GM20431 (cell line): ENCODE measurements around the gene CDH11.

ENCODE experiments used
- in situ Hi-C: fragments of 300-500 bp; cut with MseI, MboI; formaldehyde crosslinking; loops from one replicate; pipeline ENCODE4 v1.15.0; 2020; ENCODE audit warnings: low sequenced_read_pairs; ENCODE audit not compliant: unreplicated experiment

Gene CDH11

GRCh38 chr16:64996641-64997040 is 125.2 kb downstream of the CDH11 start:
- in situ Hi-C loops = no loop called here

GRCh38 chr16:64993464-64993863 is 128.4 kb downstream of the CDH11 start:
- in situ Hi-C loops = no loop called here

- in situ Hi-C loops = no loop called here
Measured at GRCh38 chr16:64991001-64991400, 130.9 kb downstream of the CDH11 start.

GRCh38 chr16:64990101-64990500 is 131.8 kb downstream of the CDH11 start:
- in situ Hi-C loops = no loop called here

GRCh38 chr16:64989050-64989449 is 132.8 kb downstream of the CDH11 start:
- in situ Hi-C loops = no loop called here

- in situ Hi-C loops = no loop called here
Measured at GRCh38 chr16:64983963-64984362, 137.9 kb downstream of the CDH11 start.

GRCh38 chr16:64983231-64983630 is 138.6 kb downstream of the CDH11 start:
- in situ Hi-C loops = no loop called here

GRCh38 chr16:64982581-64982980 is 139.3 kb downstream of the CDH11 start:
- in situ Hi-C loops = no loop called here

- in situ Hi-C loops = no loop called here
Measured at GRCh38 chr16:64981568-64982281, 140.1 kb downstream of the CDH11 start.

GRCh38 chr16:64977206-64977920 is 144.5 kb downstream of the CDH11 start:
- in situ Hi-C loops = no loop called here

GRCh38 chr16:64975821-64976220 is 146.0 kb downstream of the CDH11 start:
- in situ Hi-C loops = no loop called here

GRCh38 chr16:64974381-64974780 is 147.5 kb downstream of the CDH11 start:
- in situ Hi-C loops = no loop called here

GRCh38 chr16:64973171-64973570 is 148.7 kb downstream of the CDH11 start:
- in situ Hi-C loops = no loop called here

- in situ Hi-C loops = no loop called here
Measured at GRCh38 chr16:64971171-64971570, 150.7 kb downstream of the CDH11 start.

GRCh38 chr16:64969221-64969620 is 152.6 kb downstream of the CDH11 start:
- in situ Hi-C loops = no loop called here

- in situ Hi-C loops = no loop called here
Measured at GRCh38 chr16:64968539-64968938, 153.3 kb downstream of the CDH11 start.

- in situ Hi-C loops = no loop called here
Measured at GRCh38 chr16:64964126-64964540, 157.7 kb downstream of the CDH11 start.

GRCh38 chr16:64962786-64963185 is 159.1 kb downstream of the CDH11 start:
- in situ Hi-C loops = no loop called here

- in situ Hi-C loops = no loop called here
Measured at GRCh38 chr16:64957246-64957645, 164.6 kb downstream of the CDH11 start.

GRCh38 chr16:64952177-64952576 is 169.7 kb downstream of the CDH11 start:
- in situ Hi-C loops = no loop called here

GRCh38 chr16:64951193-64951592 is 170.7 kb downstream of the CDH11 start:
- in situ Hi-C loops = no loop called here

- in situ Hi-C loops = no loop called here
Measured at GRCh38 chr16:64950731-64951130, 171.1 kb downstream of the CDH11 start.
